Activated naive CD8-positive, alpha-beta T cell treated with anti-CD3 and anti-CD28 coated beads, Interleukin-2, amount 50 U/mL, for 16 hours (primary cell): ENCODE measurements around the gene SLC39A2.
"Not testable (repeated sequence)": the region's sequence is repeated elsewhere in the genome, so short reads cannot be mapped to it uniquely, and the experiment has no call there.

Source experiments
- DNase-seq: peaks from one replicate; pipeline ENCODE4 v3.0.0-alpha.2; 2020; ENCODE audit warnings: low read depth, low spot score

Gene SLC39A2

GRCh38 chr14:20996521-20996920 lies 2.6 kb upstream of the SLC39A2 start:
- no peak for DNase-seq

- no peak for DNase-seq
Measured at GRCh38 chr14:20997115-20997514, 2.0 kb upstream of the SLC39A2 start.

GRCh38 chr14:20997564-20997963 lies 1.5 kb upstream of the SLC39A2 start:
- DNase-seq: no peak

- no peak for DNase-seq
Measured at GRCh38 chr14:20998139-20998538, 954 bp upstream of the SLC39A2 start.

GRCh38 chr14:20999591-20999990 lies 498 bp downstream of the SLC39A2 start:
- DNase-seq: no peak

GRCh38 chr14:21001218-21001617 lies 2.1 kb downstream of the SLC39A2 start:
- no peak for DNase-seq

GRCh38 chr14:21003788-21004346 lies 4.8 kb downstream of the SLC39A2 start:
- DNase-seq: no peak

GRCh38 chr14:21009721-21010120 lies 10.6 kb downstream of the SLC39A2 start:
- not testable (repeated sequence) for DNase-seq

GRCh38 chr14:21011136-21011535 lies 12.0 kb downstream of the SLC39A2 start:
- DNase-seq: no peak

GRCh38 chr14:21014761-21015190 lies 15.7 kb downstream of the SLC39A2 start:
- DNase-seq: peak; percentile 64

- no peak for DNase-seq
Measured at GRCh38 chr14:21015312-21015711, 16.2 kb downstream of the SLC39A2 start.

- no peak for DNase-seq
Measured at GRCh38 chr14:21016413-21017190, 17.5 kb downstream of the SLC39A2 start.

- DNase-seq: no peak
Measured at GRCh38 chr14:21017528-21018245, 18.6 kb downstream of the SLC39A2 start.

- DNase-seq: no peak
Measured at GRCh38 chr14:21018286-21018685, 19.2 kb downstream of the SLC39A2 start.

GRCh38 chr14:21018781-21019180 lies 19.7 kb downstream of the SLC39A2 start:
- no peak for DNase-seq

- DNase-seq: no peak
Measured at GRCh38 chr14:21019366-21019765, 20.3 kb downstream of the SLC39A2 start.

GRCh38 chr14:21020977-21021545 lies 22.0 kb downstream of the SLC39A2 start:
- no peak for DNase-seq

- DNase-seq: no peak
Measured at GRCh38 chr14:21022686-21023085, 23.6 kb downstream of the SLC39A2 start.

GRCh38 chr14:21023174-21023573 lies 24.1 kb downstream of the SLC39A2 start:
- DNase-seq: no peak

GRCh38 chr14:21023817-21024584 lies 24.9 kb downstream of the SLC39A2 start:
- DNase-seq: no peak

GRCh38 chr14:21024585-21025370 lies 25.7 kb downstream of the SLC39A2 start, which contains the start of gene NDRG2:
NDRG2 (minus strand) TSS chr14:21025061; CDS start chr14:21023315, 1,746 bp downstream.
- peak; percentile 32 for DNase-seq
